ENCODE results near the gene MAN2B1.

GRCh38 chr19:12715102-12715501 is 48.6 kb upstream of the MAN2B1 start:
- TF ChIP-seq, protein P1, sequence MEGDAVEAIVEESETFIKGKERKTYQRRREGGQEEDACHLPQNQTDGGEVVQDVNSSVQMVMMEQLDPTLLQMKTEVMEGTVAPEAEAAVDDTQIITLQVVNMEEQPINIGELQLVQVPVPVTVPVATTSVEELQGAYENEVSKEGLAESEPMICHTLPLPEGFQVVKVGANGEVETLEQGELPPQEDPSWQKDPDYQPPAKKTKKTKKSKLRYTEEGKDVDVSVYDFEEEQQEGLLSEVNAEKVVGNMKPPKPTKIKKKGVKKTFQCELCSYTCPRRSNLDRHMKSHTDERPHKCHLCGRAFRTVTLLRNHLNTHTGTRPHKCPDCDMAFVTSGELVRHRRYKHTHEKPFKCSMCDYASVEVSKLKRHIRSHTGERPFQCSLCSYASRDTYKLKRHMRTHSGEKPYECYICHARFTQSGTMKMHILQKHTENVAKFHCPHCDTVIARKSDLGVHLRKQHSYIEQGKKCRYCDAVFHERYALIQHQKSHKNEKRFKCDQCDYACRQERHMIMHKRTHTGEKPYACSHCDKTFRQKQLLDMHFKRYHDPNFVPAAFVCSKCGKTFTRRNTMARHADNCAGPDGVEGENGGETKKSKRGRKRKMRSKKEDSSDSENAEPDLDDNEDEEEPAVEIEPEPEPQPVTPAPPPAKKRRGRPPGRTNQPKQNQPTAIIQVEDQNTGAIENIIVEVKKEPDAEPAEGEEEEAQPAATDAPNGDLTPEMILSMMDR (IDR thresholded peaks at IDR 0.05): no peak
- no peak for TF ChIP-seq ZFX (IDR thresholded peaks at IDR 0.05; ENCODE audit: borderline replicate concordance)
